K562 (cell line): Measurements from ENCODE around the gene SMIM7. TPM values are rescaled to one million over a fixed set of nuclear protein-coding genes. Genes with fewer than 3 reads are reported as not detected.

Experiments used
- HMGXB4 ChIP-seq: sonication (generic); formaldehyde crosslinking; IDR thresholded peaks from 2 replicates; pipeline ENCODE4 v1.8.1; 2023; ENCODE audit warnings: mild to moderate bottlenecking, missing genetic modification reagents
- MED1 ChIP-seq: sonication (generic); formaldehyde crosslinking; IDR thresholded peaks from 2 replicates; pipeline ENCODE4 v1.8.1; 2023; ENCODE audit warnings: missing genetic modification reagents, borderline replicate concordance
- MGA ChIP-seq: fragments of 450-650 bp; IDR thresholded peaks from 2 replicates; pipeline ENCODE4 v1.6.1; 2016; ENCODE audit warnings: mild to moderate bottlenecking, moderate library complexity
- MYBL2 ChIP-seq, 2 experiments: fragments of 450-650 bp in 1 of 2; sonication (generic) in 1 of 2; formaldehyde crosslinking in 1 of 2; IDR thresholded peaks; 2 replicates each; pipeline versions ENCODE4 v1.6.1 to v1.8.1; 2017 to 2022; ENCODE audit warnings: borderline replicate concordance in 1 of 2, inconsistent platforms in 1 of 2, low read depth in 1 of 2, mild to moderate bottlenecking in 1 of 2, missing genetic modification reagents in 1 of 2, moderate library complexity in 1 of 2
- NCOA1 ChIP-seq: fragments of 450-650 bp; IDR thresholded peaks from 2 replicates; pipeline ENCODE4 v1.6.1; 2016; ENCODE audit warnings: low read depth
- SMARCC2 ChIP-seq: fragments of 450-650 bp; IDR thresholded peaks from 2 replicates; pipeline ENCODE4 v1.6.1; 2017; ENCODE audit warnings: antibody characterized with exemption, moderate library complexity, mild to moderate bottlenecking, low read depth
- SPI1 ChIP-seq: IDR thresholded peaks from 2 replicates; pipeline ENCODE4 v1.6.1; 2011; ENCODE audit warnings: low read depth, low read length, control low read depth, borderline replicate concordance
- THRB ChIP-seq: fragments of 450-650 bp; formaldehyde crosslinking; conservative IDR thresholded peaks from 2 replicates; pipeline ENCODE4 v1.4.0; 2022; ENCODE audit warnings: mild to moderate bottlenecking, missing genetic modification characterization
- XRCC5 ChIP-seq: fragments of 200-400 bp; formaldehyde crosslinking; IDR thresholded peaks from 2 replicates; pipeline ENCODE4 v1.6.1; 2017; ENCODE audit warnings: low read depth, mild to moderate bottlenecking, low read length
- YY1 ChIP-seq, 3 experiments: IDR thresholded peaks; 2 replicates each; pipeline ENCODE4 v1.6.1; 2011; ENCODE audit warnings: low read length in 2 of 3, mild to moderate bottlenecking in 2 of 3, moderate library complexity in 2 of 3, borderline replicate concordance in 1 of 3, control low read depth in 1 of 3, low read depth in 1 of 3; ENCODE audit not compliant: insufficient read depth in 3 of 3, insufficient replicate concordance in 2 of 3, control insufficient read depth in 1 of 3, insufficient read length in 1 of 3; ENCODE audit errors: extremely low read depth in 1 of 3
- ZNF589 ChIP-seq: fragments of 200-800 bp; sonication (Bioruptor generic); IDR thresholded peaks from 2 replicates; pipeline ENCODE4 v1.6.1; 2016; ENCODE audit warnings: low read depth, missing genetic modification characterization, missing compliant biosample characterization
- polyA plus RNA-seq, 8 experiments: library from polyadenylated mRNA; depleted of rRNA in 4 of 8; stranded (reverse) in 5 of 8; unstranded in 3 of 8; fragments of >200 nt; fragmentation: Nextera tagmentation in 2 of 8; fragmentation: Illumina TruSeq in 1 of 8; extraction: Ambion mirVana in 2 of 8; extraction: Trizol in 1 of 8; gene quantifications; 2 replicates each; pipeline versions ENCODE4 v1.2.1 to v1.2.3, GENCODE V29; 2011 to 2014; ENCODE audit warnings: inconsistent platforms in 1 of 8, missing spikeins in 1 of 8
- total RNA-seq, 7 experiments: library from RNA; depleted of rRNA in 6 of 7; stranded (reverse); fragments of >200 nt in 6 of 7; fragmentation: Illumina TruSeq in 2 of 7; extraction: Trizol in 2 of 7; gene quantifications; 2 replicates each; pipeline versions ENCODE4 v1.2.1 to v1.2.3, GENCODE V29; 2011 to 2021; ENCODE audit warnings: low replicate concordance in 1 of 7

SMIM7 gene
- total and polyA plus RNA-seq, 9 of the 15 experiments (the other 6 are each of a cell fraction or from before 2014, with no cell fraction given) = 55.3 to 265 (median 107) TPM

GRCh38 chr19:16660763-16661479 is 977 bp upstream of the SMIM7 start, which contains the start of gene TMEM38A (continued):
- TF ChIP-seq ZNF589 (CRISPR knock-in tag) = 0 out of 2 replicates have a peak, but pooled peaks have one; percentile 29
- no peak for TF ChIP-seq SMARCC2
- no peak for TF ChIP-seq SPI1
- TF ChIP-seq MED1 (CRISPR knock-in tag) = no peak
- no peak for TF ChIP-seq MYBL2 (IDR thresholded peaks at IDR 0.05; ENCODE audit: low read depth)
- no peak for TF ChIP-seq MYBL2 (CRISPR knock-in tag; IDR thresholded peaks at IDR 0.05; ENCODE audit: borderline replicate concordance)
- no peak for TF ChIP-seq THRB
- no peak for TF ChIP-seq NCOA1
- TF ChIP-seq MGA = no peak
- TF ChIP-seq XRCC5 = no peak
- TF ChIP-seq YY1 (IDR thresholded peaks at IDR 0.05; ENCODE audit: borderline replicate concordance in 1 of 3, control insufficient read depth in 1 of 3, extremely low read depth in 1 of 3, insufficient read depth in 3 of 3, insufficient read length in 1 of 3, insufficient replicate concordance in 2 of 3, low read depth in 1 of 3, low read length in 2 of 3) = peak in 1 of 3 experiments; percentile 10
- TF ChIP-seq HMGXB4 = 0 out of 2 replicates have a peak, but pooled peaks have one; percentile 16
